Measurements from ENCODE around the gene CD68.

DNA sequence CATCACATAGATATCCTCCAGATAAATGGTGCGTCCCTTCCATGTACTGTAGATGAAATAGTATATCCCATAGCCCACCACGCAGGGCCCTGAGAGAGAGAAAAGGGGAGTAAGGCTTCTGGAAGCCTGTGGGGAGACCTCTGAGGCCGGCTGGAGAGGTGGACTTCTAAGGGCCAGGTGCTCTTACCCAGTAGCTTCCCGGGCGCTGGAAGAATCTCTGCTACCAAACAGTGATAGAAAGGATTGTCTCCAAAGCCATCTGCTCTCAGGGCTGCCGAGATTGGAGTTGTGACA, 47.5 kb downstream of the CD68 start:
- TF ChIP-seq, protein P1, sequence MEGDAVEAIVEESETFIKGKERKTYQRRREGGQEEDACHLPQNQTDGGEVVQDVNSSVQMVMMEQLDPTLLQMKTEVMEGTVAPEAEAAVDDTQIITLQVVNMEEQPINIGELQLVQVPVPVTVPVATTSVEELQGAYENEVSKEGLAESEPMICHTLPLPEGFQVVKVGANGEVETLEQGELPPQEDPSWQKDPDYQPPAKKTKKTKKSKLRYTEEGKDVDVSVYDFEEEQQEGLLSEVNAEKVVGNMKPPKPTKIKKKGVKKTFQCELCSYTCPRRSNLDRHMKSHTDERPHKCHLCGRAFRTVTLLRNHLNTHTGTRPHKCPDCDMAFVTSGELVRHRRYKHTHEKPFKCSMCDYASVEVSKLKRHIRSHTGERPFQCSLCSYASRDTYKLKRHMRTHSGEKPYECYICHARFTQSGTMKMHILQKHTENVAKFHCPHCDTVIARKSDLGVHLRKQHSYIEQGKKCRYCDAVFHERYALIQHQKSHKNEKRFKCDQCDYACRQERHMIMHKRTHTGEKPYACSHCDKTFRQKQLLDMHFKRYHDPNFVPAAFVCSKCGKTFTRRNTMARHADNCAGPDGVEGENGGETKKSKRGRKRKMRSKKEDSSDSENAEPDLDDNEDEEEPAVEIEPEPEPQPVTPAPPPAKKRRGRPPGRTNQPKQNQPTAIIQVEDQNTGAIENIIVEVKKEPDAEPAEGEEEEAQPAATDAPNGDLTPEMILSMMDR (IDR thresholded peaks at IDR 0.05), result no peak
- TF ChIP-seq POLR2AphosphoS5 (IDR thresholded peaks at IDR 0.05), result no peak
- TF ChIP-seq POLR2A (IDR thresholded peaks at IDR 0.05), result no peak
- TF ChIP-seq EP300 (IDR thresholded peaks at IDR 0.05), result no peak

All from sigmoid colon (tissue), 4 donors.